Ureter (tissue), 1 donor: ENCODE data around the gene GNAT2. TPM values are rescaled to one million over a fixed set of nuclear protein-coding genes. Genes with fewer than 3 reads are reported as not detected.

Source experiments
- DNase-seq: peaks from one replicate; pipeline ENCODE4 v3.0.0-alpha.2; 2020; ENCODE audit warnings: low spot score
- total RNA-seq: library from RNA; stranded (reverse); gene quantifications from one replicate; pipeline ENCODE4 v1.2.4, GENCODE V29; 2023
- donor health status: DM: yes; HTN: yes; CAD: no.

GNAT2 gene
- total RNA-seq, 1 donor from 2014 or later: not detected

DNA sequence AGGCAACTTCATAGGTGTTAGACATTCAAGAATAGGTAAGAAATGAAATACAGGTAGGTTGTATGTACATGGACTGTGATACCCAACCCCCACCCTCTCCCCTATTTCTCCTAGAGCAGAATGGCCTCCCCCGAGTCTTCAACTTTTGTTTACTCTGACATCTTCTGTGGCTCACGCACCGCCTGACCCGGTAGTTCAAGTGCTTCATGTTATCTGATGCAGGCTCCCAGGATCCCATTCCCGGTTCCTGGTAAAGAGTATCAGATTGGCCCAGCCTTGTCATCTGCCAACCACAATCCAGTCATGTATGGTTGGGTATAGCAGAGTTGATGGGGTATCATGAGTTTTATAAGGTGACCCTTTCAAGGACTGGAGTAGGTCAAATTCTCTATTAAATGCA, 61.9 kb downstream of the GNAT2 start:
- no peak for DNase-seq

DNA sequence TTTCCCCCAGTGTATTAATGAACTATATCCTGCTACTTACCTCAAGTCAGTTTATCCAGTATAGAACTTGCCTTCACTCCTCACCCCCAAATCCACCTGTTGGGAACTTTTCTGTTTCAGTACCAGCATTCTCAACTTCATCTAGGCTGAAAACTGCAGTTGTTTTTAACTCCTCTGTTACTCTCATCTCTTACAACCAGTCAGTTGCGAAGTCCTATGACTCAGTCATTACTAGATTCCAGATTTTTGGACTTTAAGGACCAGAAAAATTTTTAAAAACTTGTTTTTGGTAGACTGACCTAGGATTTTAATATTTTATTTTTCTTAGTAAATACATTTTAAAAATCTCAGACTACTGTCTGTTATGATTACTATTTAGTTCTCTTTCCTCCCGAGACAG, 62.9 kb downstream of the GNAT2 start:
- DNase-seq: no peak

Other genes with a start within 250 kb of the GNAT2 start
- gene SORT1, start 221.7 kb downstream of the GNAT2 start, total RNA-seq: 63.8 TPM
- gene PSMA5, start 193.2 kb downstream of the GNAT2 start, total RNA-seq: 78.1 TPM
- gene SYPL2, start 153.1 kb downstream of the GNAT2 start, total RNA-seq: 2.0 TPM
- gene ATXN7L2, start 135.7 kb downstream of the GNAT2 start, total RNA-seq: 6.0 TPM
- 10.5 TPM for gene CYB561D1, start 125.5 kb downstream of the GNAT2 start, total RNA-seq
- 6.0 TPM for gene AMIGO1, start 109.9 kb downstream of the GNAT2 start, total RNA-seq
- not detected for gene GPR61, start 79.7 kb downstream of the GNAT2 start, total RNA-seq
- gene GNAI3, start 71.0 kb downstream of the GNAT2 start, total RNA-seq: 6.6 TPM
- 45.8 TPM for gene AMPD2, start 221 bp upstream of the GNAT2 start, total RNA-seq
- gene GSTM4, start 36.5 kb upstream of the GNAT2 start, total RNA-seq: 38.2 TPM
- 104 TPM for gene GSTM2, start 48.4 kb upstream of the GNAT2 start, total RNA-seq
- gene GSTM1, start 68.2 kb upstream of the GNAT2 start, total RNA-seq: not detected
- gene GSTM5, start 92.6 kb upstream of the GNAT2 start, total RNA-seq: 11.6 TPM
- gene GSTM3, start 121.4 kb upstream of the GNAT2 start, total RNA-seq: 55.6 TPM
- gene EPS8L3, start 144.3 kb upstream of the GNAT2 start, total RNA-seq: 0.55 TPM